SHP77 (cell line): ENCODE measurements around the gene EHBP1.

Experiments
- DNase-seq, 2 experiments: peaks; one replicate each; lab custom pipeline; 2025; lab: John Stamatoyannopoulos, UW

Gene EHBP1

DNA sequence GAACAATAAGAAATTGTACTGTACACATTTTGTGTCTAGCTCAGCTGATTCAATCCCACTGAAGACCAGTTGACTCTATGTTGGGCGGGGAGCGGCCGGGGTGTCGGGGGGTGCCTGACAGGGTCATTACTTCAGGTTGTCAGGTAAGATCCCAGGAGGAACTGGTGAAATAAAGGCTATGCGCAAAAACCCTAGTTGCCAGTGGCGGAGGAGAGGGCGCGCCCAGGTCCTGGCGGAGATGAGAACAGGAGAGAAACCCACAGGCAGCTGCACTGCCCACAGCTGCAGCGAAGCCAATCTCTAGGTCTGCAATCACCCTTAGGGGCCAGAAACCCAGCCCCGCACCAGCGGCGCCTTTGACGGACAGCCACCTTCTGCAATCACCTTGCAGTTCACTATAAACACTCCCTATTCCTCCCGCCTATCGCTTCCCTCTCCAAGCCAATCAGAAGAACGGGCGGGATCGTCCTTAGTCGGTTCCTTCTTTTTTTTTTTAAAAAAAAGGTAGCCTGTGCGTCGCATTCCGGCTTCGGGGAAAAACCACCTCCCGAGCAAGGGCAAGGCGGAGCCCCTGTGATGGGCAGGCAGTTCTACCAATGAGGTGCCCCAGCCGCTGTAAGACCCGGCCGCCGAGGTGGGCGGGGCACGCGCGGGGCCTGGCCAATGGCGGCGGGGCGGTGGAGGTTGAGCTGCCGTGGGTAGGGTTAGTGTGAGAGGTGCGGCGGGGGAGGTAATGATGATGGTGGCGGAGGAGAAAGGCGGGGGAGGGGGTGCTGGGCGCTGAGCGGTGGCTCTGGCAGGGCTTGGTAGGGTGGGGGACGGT is at the start of gene EHBP1:
Gene EHBP1, plus strand, starts transcription at position 707 of the 823 bp plus-strand sequence. CDS start 1,479 bp downstream, outside the sequence.
- DNase-seq, result peak; percentile 98

DNA sequence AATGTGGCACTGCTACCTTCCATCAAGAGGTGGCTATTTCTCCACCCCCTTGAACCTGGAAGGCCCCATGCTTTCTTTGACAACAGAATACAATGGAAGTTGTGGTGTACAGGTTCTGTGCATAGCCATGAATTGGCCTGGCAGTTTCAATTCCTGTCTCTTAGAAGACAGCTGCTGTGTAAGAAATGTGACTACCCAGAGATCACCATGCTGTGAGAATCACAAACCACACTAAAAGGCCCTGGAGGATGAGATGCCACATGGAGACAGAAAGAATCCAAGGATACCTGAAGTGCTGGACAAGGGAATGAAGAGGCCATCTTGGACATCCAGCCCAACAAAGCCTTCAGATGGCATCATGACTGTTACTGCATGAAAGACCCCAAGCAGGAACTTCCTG is 47.7 kb upstream of the EHBP1 start:
- no peak for DNase-seq

DNA sequence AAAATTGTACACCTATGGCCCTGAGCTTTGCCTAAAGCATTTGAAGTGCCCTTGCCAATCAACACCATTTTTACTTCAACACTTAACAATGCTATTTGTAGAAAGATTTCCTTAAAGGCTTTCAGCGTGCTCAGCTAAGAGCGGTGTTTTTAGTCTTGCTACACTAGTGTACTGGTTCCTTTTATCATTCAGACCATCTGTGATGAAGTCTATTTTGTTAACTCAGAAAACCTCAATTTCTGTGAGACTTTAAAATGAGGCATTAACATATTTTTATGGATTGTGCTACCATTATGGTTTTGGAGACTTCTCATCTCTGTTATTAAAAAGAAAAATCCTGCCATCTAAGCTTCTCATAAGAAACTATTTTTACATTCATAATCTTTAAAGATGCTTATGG is 46.6 kb upstream of the EHBP1 start:
- DNase-seq, result no peak

DNA sequence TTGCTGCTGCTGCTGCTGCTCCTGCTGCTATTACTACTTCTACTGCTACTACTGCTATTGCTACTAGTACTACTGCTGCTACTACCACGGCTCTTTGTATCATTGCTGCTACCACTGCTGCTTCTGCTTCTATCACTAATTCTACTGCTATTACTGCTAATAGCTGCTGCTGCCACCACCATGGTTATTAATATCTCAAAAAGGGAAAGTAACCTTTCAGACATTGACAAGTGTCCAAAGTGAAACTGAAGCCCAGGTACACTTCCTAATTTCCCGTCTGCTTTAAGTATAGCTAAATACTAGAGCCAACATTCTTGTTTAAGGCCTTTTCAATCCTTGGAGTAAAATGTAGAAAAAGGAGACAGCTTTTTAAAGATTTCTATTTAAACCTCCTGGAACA is 45.4 kb upstream of the EHBP1 start:
- no peak for DNase-seq

DNA sequence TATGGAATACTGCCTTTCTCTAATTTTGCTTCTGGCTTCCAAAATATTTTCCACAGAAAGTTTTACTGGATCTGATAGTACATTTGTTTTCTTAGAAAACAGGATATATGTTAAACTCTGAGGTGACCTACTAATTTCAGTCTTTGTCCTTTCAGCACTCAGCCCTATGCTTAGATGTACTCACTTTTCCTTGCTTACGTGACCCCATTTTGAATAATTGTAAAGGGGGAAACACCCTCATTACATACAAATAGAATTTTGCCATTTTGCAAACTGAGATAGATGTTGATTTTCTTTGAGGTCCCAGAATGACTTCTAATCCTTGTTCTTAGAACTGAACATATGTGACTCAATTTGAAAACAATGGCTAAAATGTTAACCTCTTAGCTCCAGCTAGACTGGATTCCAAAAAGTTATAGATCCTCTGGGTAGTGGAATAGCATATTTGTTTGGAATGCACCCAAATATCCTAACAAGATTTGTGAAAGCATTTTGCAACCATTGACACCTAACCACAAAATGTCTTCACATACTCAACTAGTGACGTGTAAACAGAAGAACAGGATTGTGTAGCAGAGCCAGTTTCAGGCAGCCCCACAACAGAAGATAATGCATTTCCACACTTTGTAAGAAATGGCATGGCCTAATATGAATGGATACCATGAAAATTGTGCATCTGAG is 44.8 kb upstream of the EHBP1 start:
- DNase-seq, result no peak

DNA sequence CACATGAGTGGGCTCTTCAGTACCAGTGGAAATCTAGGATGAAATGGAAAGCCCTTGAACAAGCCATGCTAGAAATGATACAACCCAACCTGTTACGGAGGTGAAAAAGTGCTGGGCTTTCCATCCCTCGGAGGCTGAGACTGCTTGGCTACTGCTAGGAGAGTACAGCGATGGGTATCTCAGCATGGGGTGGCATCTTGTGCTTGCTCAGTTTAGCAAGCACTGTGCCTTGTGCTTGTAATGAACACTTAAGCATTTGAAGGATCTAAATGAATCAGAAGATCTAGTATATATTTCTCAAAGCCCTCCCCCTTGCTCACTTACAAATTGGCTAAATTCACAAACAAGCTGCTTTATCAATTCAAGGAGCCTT is 44.3 kb upstream of the EHBP1 start:
- DNase-seq, result no peak

DNA sequence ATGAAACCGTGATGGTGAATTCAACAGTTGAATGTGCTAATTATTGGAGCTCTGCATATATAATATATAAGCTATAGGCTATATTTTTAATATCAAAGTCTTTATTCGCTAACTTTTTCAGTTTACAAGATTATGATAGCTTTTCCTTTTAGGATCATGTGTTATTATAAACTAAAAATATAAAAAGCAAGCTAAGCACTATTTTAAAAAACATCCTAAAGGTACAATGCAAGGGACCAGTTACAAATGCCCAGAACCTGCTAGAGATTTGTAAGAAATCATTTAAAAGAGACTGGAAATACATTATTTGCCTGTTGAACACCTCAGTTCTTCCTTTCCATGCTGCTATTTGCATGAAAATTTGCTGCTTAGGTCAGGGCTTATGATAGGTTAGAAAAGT is 43.4 kb upstream of the EHBP1 start:
- DNase-seq, result no peak

DNA sequence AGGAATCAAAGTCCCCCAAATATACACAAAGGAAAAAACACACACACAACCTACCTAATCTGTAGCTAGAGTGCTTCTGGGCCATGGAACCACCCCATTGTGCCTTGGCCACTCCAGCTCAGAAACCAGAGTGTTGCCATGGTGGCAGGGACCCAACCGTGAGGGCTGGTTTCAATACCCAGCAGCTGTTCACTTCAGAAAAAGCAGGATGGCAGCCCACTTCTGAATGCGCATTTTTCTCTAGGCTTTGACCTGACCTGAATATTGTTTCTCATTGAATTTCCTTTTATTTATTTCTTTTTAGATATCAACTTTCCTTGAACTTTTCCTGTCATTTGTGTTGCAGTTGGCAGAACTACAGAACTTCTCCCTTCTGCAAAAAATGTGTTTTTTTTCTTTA is 43.0 kb upstream of the EHBP1 start:
- DNase-seq, result no peak

DNA sequence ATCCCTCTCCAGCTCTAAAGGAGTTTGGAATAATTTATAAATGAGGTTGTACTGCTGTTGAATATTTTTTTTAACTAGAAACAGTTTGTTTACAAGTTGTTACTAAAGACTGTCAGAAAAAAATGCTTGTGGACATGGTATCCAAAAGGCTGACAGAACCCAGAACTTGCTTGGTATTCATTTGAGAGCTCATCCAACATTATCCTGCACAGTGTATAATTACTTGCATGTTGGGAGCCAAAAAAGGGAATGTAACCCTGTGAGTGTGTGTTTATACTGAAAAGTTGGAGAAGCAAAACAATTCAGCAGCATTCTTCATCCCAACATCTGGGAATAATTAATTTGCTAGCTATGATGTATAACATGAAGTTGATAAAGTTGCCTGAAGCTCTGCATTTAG is 42.1 kb upstream of the EHBP1 start:
- DNase-seq, result no peak

DNA sequence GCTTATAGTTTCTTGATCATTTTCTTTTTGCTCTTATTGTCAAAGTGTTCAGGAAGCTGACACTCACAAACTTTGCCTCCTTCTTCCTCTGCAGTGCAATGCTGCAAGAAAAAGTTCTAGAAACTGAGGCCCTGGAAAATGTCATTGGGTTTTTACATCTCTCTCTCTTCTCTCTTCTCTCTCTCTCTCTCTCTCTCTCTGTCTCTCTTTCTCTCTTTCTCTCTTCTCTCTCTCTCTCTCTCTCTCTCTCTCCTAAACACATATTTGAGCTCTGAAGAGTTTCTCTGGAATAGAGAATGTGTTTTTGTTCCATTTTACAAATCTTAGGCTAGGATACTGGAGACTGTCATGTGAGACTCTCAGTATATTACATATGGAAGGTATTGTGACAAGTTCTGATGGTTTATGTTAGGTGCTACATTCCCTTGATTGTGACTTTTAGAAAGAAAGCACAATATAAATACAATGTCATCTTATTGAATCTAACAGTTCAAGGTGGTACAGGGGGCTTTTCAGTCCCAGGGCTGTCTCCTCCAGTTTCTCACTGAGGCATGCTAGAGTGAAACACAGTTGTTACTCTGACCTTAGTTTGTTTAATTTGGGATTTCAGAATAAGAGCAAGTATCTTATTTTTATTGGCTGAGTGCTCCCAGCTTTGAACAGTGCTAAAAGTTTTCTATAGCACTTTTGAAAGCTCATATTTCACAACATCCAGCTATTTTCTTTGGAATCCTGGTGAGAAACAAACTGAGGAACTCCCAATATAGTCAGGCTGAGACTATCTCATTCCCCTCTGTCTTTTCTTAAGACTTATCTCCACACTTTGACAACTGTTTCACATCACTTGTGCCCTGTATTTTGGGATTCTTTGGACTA is 41.4 kb upstream of the EHBP1 start:
- no peak for DNase-seq

DNA sequence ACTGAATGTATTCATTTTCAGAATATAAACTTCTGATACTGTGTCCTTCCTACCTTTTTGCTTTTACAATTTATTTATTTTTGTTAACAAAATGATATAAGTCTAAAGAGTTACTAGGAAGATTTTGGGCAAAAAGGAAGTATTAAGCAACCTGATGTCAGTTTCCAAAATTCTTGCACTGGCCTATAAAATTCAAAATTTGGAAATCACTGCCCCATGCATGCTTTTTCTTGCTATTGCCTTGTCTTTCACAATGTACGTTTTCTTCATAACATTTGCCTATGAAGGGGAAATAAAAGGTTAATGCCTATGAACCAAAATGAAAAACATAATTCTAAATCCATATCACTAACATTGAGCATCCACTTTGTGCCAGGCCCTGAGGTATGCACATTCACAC is 40.1 kb upstream of the EHBP1 start:
- no peak for DNase-seq

DNA sequence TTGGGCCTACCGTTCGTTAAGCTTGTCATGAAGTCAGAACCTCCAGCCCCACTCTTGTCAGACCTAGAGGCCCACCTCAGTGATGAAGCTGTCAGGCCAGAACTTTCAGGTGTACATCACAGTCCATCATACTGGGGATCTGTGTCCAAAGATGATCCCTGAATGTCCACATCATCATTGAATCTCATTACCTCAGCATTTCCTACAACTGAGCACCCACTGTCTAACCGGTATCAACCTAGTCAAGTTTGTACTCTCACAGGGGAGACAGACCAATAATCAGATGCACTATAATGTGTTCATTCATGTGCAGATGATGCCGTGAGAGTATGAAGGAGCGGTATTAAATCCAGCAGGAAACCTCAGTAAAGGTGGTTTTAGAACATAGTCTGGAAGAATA is 36.3 kb upstream of the EHBP1 start:
- DNase-seq, result no peak

DNA sequence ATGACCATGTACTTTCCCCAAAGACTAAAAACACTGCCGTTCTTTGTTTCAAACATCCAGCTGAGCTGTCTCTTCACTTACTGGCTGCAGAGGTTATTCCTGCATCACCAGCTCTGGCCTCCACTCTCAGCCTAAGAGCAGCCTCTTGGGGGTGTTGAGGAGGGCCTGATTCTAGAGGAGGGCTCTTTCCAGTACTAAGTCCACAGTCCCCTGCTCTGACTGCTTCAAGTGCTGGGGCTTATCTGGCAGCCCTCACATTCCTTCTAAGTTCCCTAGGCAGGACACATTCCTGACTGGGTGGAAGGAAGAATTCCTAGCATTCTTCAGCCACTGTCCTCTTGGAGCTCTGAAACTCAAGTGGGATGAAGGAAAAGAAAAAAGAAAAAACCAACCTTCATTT is 32.9 kb upstream of the EHBP1 start:
- no peak for DNase-seq

DNA sequence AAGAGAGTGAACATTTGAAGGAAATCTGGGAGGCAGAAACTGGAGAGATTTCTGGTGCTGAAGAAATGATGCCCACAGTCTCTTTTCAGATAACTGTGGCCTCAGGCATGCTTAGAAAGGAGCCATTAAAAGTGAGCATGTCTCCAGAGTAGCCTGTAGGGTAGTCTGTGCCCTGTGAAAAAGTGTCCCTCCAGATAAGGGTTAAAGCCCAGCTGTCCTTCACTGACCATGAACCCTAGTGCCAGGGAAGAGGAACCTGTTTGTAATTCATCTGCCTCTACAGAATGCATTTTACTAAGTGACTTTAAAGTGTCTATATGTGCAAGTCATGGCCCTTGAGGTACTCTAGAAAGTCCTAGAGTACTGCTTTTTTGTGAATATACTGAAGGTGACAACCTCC is 30.5 kb upstream of the EHBP1 start:
- no peak for DNase-seq

DNA sequence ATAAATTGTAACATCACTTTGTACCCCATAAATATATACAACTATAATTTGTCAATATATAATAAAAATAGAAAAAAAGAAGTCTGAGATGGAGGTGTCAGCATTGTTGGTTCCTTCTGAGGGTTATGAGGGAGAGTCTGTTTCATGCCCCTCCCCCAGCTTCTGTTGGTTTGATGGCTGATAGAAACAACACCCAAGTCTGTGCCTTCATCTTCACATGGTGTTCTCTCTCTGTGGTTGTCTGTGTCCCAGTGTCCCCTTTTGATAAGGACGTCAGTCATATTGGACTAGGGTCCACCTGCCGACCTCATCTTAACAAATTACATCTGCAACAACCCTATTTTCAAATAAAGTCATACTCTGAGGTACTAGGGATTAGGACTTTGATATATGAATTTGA is 20.3 kb upstream of the EHBP1 start:
- no peak for DNase-seq

DNA sequence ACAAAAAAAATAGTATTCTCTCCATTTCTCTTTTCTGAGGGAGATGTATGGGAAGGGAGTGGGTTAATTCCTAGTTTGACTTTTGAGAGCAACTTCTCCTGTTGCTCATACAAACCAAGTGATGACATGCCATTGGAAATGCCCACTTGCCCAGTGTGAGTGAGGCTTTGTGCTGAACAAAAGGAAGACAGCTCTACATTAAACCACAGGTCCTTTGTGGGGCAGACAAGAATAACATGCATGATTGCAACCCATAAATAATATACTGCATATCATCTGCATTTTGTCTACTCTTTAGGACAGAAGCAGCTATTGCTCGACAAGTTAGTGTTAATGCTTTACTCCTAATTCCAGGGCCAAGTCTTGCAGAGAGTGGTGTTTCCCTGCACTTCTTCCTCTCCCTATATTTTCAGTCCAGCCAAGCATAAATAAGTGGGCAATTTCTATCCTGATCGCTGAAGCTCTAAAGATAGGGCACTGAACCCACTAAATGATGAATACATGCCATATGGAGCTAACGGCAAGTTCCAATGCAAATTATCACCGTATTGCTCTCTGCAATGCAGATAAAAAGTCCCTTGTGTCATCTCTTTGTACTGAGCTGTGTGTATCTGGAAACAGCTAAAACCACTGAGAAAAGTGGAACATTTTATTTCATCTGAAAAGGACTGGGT is 19.4 kb upstream of the EHBP1 start:
- no peak for DNase-seq

DNA sequence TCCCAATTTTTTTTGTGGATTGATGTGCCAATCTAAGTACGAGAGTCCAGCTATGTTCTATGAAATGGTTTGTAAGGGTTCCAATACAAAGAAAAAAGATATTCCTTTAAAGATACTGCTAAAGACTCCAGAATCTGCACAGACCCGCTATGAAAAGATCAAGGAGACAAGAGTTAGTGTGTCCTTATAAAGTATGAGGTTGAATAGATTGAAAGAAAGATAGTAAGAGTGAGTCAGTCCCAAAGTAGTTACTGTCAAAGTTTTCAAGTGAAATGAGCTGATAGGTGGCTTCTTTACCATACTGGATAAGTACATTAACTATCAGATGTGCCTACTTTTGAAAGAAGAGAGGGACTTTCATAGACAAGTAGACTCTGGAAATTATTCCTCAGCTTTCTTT is 17.9 kb upstream of the EHBP1 start:
- no peak for DNase-seq

DNA sequence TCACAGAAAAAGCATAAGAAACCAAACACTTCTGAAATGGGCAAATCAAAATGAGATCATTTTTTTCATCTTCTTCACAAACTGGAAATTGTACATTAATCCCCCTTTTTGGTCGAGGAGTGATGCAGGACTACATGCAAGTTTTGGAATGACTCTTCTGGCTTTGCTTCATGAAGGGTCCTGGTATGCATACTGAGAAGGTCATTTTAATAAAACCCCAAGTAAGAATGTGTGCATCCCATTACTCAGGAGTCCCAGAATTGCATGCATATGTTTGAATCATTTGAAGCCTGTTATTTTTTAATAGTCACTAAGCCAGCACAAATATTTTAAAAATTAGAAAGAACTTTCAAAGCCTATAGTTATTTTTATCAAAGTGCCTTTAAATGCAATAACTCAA is 16.7 kb upstream of the EHBP1 start:
- no peak for DNase-seq

DNA sequence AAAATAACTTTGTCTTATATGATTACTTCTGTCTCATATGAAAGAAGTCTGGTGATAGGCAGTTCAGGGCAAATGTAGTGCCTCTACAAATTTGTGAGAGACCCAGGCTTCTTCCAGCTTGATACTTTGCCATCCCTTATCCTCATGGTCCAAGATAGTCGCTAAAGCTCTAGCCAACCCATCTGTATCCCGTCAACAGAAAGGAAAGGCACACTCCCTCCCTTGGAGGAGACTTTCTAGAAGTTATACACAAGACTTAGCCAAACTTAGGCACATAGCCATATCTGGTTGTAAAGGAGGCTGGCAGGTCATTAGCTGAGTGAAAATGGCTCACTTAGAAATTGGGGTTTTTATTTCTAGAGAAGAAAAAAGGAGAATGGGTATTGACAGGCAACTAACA is 14.3 kb upstream of the EHBP1 start:
- DNase-seq, result no peak

DNA sequence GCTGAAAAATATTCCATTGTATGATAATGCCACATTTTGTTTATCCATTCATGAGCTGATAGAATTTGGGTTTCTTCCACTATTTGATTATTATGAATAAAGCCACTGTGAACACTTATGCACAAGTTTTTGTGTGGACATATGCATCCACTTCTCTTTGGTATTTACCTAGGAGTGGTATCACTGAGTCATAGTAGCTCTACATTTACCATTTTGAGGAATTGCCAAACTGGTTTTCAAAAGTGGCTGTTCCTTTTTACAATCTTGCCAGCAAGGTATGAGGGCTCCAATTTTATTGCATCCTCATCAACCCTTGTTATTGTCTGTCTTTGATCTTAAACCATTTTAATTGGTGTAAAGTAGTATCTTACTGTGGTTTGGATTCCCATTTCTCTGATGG is 13.3 kb upstream of the EHBP1 start:
- no peak for DNase-seq

DNA sequence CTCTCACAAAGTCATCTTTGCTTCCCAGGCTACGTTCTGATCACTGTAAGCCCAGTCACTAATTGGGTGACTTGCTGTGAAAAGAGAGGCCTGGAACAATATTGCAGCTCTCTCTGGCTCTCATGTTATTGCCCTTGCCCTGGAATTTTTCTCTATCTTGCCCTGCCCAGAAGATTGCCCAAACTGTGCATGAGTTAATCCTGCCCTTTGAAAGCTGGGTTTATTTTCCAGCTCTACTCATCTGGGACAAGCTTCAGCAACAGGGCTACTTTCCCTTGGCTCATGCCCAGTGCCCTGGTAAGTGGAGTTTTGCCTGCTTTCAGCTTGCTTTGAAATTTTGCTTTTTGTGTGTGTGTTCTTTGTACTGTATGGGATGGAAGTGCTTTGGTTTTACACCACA is 6.9 kb upstream of the EHBP1 start:
- no peak for DNase-seq

DNA sequence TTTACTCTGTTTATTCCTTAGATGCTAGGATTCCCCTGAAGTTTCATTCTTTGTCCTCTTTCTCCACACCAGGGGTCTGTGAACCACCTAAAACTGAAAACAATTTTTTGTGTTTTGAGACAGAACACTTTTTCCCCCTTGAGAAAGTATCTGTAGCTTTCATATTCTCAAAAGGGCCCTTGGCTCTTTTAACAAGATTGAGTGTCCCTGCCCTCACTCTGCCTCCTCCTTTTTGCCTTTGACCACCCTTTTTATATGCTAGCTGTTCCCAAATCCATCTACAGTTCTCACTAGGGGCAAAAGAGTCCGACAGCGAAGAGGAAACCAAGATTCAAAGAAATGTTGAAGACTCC is 883 bp upstream of the EHBP1 start:
- no peak for DNase-seq
